GM19372 (cell line): ENCODE results near the gene IRX1.

Source experiments
- ATAC-seq: cut with Tn5 transposase; IDR thresholded peaks from one replicate; pipeline ENCODE4 v1.9.1; 2021; ENCODE audit warnings: mild to moderate bottlenecking, low read depth, moderate library complexity; ENCODE audit not compliant: unreplicated experiment

IRX1 gene

GRCh38 chr5:3595006-3595961 is at the start of gene IRX1:
Gene IRX1 (plus strand): TSS chr5:3595832. CDS start chr5:3596106, 274 bp downstream.
- no peak for ATAC-seq

GRCh38 chr5:3546028-3546427 is 49.6 kb upstream of the IRX1 start:
- ATAC-seq, result no peak

GRCh38 chr5:3564116-3564515 is 31.5 kb upstream of the IRX1 start:
- ATAC-seq, result no peak

- no peak for ATAC-seq
Observed at GRCh38 chr5:3564827-3565518, 30.7 kb upstream of the IRX1 start.

GRCh38 chr5:3584724-3585531 is 10.7 kb upstream of the IRX1 start:
- no peak for ATAC-seq

- ATAC-seq, result no peak
Observed at GRCh38 chr5:3590161-3590966, 5.3 kb upstream of the IRX1 start.

- no peak for ATAC-seq
Observed at GRCh38 chr5:3590967-3591900, 4.4 kb upstream of the IRX1 start.

GRCh38 chr5:3592298-3592697 is 3.3 kb upstream of the IRX1 start:
- ATAC-seq, result no peak

- ATAC-seq, result no peak
Observed at GRCh38 chr5:3593771-3594509, 1.7 kb upstream of the IRX1 start.

- ATAC-seq, result no peak
Observed at GRCh38 chr5:3594510-3595005, 1.1 kb upstream of the IRX1 start.

- ATAC-seq, result no peak
Observed at GRCh38 chr5:3596261-3596825, 711 bp downstream of the IRX1 start.

GRCh38 chr5:3596857-3597166 is 1.2 kb downstream of the IRX1 start:
- ATAC-seq, result no peak

- no peak for ATAC-seq
Observed at GRCh38 chr5:3597167-3598007, 1.8 kb downstream of the IRX1 start.

- ATAC-seq, result no peak
Observed at GRCh38 chr5:3598207-3598606, 2.6 kb downstream of the IRX1 start.

GRCh38 chr5:3598769-3599211 is 3.2 kb downstream of the IRX1 start:
- ATAC-seq, result no peak

- ATAC-seq, result no peak
Observed at GRCh38 chr5:3599226-3600105, 3.8 kb downstream of the IRX1 start.
